Measurements from ENCODE around the gene RNU1-1.
"Not testable (repeated sequence)": the region's sequence is repeated elsewhere in the genome, so short reads cannot be mapped to it uniquely, and the experiment has no call there.

The RNU1-1 gene

GRCh38 chr1:16514107-16515055 lies at the start of gene RNU1-1:
RNU1-1 (minus strand) TSS chr1:16514285.
- peak; percentile 72 for DNase-seq

- DNase-seq = not testable (repeated sequence)
Observed at GRCh38 chr1:16561035-16561434, 47.0 kb upstream of the RNU1-1 start.

- not testable (repeated sequence) for DNase-seq
Observed at GRCh38 chr1:16560498-16560897, 46.4 kb upstream of the RNU1-1 start.

- DNase-seq = not testable (repeated sequence)
Observed at GRCh38 chr1:16559688-16560087, 45.6 kb upstream of the RNU1-1 start.

- not testable (repeated sequence) for DNase-seq
Observed at GRCh38 chr1:16557034-16557433, 42.9 kb upstream of the RNU1-1 start.

- not testable (repeated sequence) for DNase-seq
Observed at GRCh38 chr1:16553244-16553643, 39.2 kb upstream of the RNU1-1 start.

- not testable (repeated sequence) for DNase-seq
Observed at GRCh38 chr1:16550212-16550918, 36.3 kb upstream of the RNU1-1 start.

GRCh38 chr1:16549545-16549944 lies 35.5 kb upstream of the RNU1-1 start:
- DNase-seq = not testable (repeated sequence)

- DNase-seq = peak; percentile 11
Observed at GRCh38 chr1:16547502-16548241, 33.6 kb upstream of the RNU1-1 start.

- peak; percentile 57 for DNase-seq
Observed at GRCh38 chr1:16545682-16546095, 31.6 kb upstream of the RNU1-1 start.

GRCh38 chr1:16540421-16540893 lies 26.4 kb upstream of the RNU1-1 start:
- DNase-seq = not testable (repeated sequence)

- DNase-seq = not testable (repeated sequence)
Observed at GRCh38 chr1:16537528-16537927, 23.4 kb upstream of the RNU1-1 start.

GRCh38 chr1:16536796-16537195 lies 22.7 kb upstream of the RNU1-1 start:
- DNase-seq = not testable (repeated sequence)

GRCh38 chr1:16535898-16536297 lies 21.8 kb upstream of the RNU1-1 start:
- not testable (repeated sequence) for DNase-seq

GRCh38 chr1:16535487-16535886 lies 21.4 kb upstream of the RNU1-1 start:
- DNase-seq = not testable (repeated sequence)

- DNase-seq = peak; percentile 81
Observed at GRCh38 chr1:16534829-16535456, 20.9 kb upstream of the RNU1-1 start.

GRCh38 chr1:16534239-16534828 lies 20.2 kb upstream of the RNU1-1 start:
- peak; percentile 20 for DNase-seq

GRCh38 chr1:16532235-16532991 lies 18.3 kb upstream of the RNU1-1 start:
- DNase-seq = not testable (repeated sequence)

- DNase-seq = not testable (repeated sequence)
Observed at GRCh38 chr1:16528338-16528737, 14.3 kb upstream of the RNU1-1 start.

- DNase-seq = not testable (repeated sequence)
Observed at GRCh38 chr1:16525769-16526168, 11.7 kb upstream of the RNU1-1 start.

GRCh38 chr1:16521679-16522078 lies 7.6 kb upstream of the RNU1-1 start:
- DNase-seq = not testable (repeated sequence)

Data from activated CD4-positive, alpha-beta T cell treated with anti-CD3 and anti-CD28 coated beads, Interleukin-2, amount 50 U/mL, for 16 hours (primary cell).